Measurements from ENCODE around the gene OSBPL10.

OSBPL10 gene

GRCh38 chr3:31958701-31959152 lies 22.3 kb downstream of the OSBPL10 start:
- DNase-seq: no peak

DNA sequence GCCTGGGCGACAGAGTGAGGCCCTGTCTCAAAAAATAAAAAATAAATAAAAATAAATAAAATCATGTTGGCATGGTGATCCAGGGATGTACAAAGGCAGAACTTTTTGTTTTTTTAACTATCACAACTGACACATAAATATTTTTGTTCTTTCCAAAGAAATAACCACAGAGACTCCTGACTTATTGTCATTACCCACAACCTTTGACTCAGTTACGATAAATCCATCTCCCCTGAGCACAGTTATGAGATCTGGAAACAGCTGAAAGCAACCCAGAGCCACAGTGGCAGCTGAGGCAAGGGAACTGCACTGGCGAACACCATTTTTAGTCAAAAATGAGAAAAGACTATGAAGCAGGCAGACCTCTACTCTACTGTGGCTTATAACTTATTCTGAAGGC lies 24.0 kb downstream of the OSBPL10 start:
- no peak for DNase-seq

DNA sequence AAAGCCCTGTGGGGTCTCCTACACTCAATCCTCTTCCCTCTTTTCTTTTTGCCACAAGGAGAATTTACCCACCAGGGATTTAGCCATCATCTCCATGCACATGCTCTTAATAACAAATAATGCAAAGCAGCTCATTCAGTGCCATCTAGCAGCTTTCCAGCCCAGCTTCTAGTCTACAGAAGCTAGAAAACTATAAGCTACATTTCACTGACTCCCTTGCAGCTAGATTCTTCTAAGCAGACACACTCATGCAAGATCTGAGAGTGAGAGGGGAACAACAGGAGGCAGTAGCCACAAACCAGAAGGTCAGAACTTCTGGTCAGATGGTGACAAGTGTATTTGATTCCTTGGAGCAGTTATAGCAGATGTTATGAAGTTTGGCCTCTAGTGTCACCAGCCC lies 25.5 kb downstream of the OSBPL10 start:
- no peak for DNase-seq

DNA sequence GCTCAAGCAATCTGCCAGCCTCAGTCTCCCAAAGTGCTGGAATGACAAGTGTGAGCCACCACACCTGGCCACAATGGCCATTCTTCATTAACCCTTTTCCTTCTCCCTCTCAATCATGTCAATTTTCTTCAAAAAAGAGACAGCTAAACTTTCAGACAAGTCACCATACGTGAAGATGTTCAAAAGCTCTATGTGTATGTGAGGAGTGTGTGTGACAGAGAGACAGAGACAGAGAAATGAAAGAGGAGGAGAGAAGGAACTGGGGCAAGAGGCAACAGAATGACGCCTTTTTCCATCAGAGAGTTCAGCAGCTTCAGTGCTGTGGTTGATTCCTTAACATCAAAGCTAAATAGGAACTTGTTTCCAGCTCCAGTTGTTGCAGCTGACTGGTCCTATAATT lies 27.4 kb downstream of the OSBPL10 start:
- no peak for DNase-seq

- no peak for DNase-seq
Measured at GRCh38 chr3:31953091-31953490, 28.0 kb downstream of the OSBPL10 start.

DNA sequence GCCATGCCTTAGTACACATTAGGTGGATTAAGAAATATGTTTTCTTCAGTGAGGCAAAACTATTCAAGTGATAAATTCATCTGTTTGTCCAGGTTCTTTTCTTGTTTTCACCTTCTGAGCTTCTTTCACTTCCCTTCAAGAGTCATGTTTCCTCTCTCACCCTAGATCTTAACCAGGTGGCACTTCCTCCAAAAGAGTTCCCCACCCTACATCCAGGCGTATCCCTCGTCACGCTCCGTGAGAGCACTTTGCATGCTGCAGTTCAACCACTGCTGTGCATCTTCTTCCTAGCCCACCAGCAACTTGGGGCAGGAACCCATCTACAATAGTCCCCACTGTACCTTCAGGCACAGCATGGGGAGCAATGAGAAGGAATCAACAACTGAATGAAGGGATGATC lies 28.9 kb downstream of the OSBPL10 start:
- no peak for DNase-seq

DNA sequence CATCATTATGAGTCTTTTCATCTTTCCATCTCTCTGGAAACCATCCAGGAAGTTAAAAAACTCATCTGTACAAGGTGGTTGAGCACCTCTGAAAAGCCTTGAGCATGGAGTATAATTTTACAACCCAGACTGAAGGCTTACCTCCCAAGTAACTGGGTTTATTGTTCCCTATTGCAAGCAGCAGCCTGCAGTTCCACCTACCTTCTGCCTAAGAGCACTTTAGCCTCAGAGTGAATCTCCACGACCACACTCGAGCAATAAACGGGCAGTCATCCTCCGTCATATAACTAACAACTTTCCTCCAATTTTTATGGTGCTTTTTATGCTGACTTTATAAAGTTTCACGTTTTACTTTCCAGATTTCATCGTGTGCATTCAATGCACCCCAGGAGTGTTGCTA lies 32.8 kb downstream of the OSBPL10 start:
- DNase-seq: no peak

GRCh38 chr3:31947671-31948091 lies 33.4 kb downstream of the OSBPL10 start:
- no peak for DNase-seq

DNA sequence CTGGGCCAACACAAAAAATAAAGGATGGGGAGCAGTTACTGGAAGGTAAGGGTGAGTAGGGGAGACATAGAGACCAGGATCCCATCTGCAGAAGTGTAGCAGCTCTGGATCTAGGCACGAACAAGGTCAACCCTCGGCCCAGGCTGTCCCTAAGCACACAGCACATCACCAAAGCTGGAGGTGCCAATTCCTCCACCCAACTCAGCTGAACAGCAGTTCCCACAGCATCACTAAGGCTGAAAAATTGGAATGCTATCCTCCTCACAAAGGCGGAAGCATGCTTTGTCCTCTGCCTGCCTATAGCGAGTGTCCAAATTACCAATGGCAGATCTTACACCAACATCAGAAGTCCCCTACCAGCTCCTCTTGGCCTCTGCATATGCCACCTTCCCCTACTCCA lies 33.9 kb downstream of the OSBPL10 start:
- DNase-seq: no peak

DNA sequence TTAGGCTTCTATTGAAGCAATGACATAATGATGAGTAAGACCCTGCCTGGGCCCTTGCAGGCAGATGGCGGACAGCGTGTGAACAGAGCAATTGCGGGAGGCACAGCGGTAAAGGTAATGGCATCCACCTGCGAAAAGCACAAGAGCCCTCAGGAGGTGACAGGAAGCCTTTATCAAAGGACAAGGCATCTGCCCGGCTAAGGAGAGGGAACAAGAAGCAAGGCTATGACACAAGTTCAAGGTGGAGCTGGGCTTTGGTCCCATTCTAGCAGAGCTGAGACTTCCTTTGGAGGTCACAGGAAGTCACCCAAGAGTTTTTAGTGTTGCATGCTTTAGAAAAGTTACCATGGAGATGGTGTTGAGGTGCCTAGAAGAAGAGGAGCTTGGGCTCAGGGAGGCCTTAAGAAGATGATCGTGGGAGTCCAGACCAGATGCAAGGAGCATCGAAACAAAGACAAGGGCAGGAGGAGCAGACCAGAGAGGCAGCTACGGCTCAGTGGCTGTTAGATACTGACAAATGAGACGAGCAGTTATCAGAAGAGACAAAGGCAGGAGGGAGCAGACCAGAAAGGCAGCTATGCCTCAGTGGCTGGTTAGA lies 34.5 kb downstream of the OSBPL10 start:
- DNase-seq: no peak

DNA sequence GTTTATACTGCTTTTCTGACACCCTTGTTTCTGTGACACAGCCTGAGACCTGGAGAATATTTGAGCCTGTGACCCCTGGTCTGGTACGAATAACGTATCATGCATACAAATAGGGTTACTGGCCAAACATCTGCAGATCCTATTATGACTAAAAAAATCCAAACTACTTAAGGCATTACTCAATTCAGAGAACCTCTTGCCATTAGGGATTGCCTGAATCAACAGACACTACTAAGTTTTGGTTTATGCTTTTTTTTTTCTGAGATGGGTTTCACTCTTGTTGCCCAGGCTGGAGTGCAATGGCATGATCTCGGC lies 35.4 kb downstream of the OSBPL10 start:
- no peak for DNase-seq

- DNase-seq: no peak
Measured at GRCh38 chr3:31943041-31943440, 38.0 kb downstream of the OSBPL10 start.

DNA sequence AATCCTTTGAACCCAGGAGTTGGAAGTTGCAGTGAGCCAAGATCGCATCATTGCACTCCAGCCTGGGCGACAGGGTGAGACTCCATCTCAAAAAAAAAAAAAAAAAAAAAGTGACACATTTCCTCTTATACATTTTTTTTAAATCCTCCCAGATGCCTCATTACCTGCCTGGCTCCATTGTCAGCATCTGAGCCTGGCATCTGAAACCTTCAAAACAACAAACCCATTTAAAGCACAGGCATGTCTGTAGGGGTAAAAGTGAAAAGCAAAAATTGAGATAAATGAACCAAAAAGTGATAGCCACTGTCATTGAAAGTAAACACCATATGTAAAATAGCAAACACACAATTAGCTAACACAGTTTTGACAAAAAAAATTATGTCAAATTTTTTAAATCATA lies 38.6 kb downstream of the OSBPL10 start:
- no peak for DNase-seq

DNA sequence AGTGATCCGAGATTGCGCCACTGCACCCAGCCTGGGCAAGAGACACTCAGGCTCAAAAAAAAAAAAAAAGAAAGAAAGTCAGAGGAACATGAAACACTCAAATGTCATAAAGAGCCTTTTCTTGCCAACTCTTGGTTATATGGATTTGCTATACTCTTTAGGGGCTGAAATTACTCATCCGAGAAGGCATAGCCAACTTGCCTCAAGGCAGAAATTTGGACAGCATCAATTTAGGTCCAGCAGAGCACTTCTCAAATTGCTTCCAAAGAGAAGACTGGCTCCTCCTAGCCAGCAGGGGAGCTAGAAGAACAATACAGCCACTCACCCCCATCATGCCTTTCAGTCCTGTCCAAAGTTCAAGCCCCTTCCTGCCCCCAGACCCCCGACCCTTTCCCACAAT lies 43.8 kb downstream of the OSBPL10 start:
- no peak for DNase-seq

DNA sequence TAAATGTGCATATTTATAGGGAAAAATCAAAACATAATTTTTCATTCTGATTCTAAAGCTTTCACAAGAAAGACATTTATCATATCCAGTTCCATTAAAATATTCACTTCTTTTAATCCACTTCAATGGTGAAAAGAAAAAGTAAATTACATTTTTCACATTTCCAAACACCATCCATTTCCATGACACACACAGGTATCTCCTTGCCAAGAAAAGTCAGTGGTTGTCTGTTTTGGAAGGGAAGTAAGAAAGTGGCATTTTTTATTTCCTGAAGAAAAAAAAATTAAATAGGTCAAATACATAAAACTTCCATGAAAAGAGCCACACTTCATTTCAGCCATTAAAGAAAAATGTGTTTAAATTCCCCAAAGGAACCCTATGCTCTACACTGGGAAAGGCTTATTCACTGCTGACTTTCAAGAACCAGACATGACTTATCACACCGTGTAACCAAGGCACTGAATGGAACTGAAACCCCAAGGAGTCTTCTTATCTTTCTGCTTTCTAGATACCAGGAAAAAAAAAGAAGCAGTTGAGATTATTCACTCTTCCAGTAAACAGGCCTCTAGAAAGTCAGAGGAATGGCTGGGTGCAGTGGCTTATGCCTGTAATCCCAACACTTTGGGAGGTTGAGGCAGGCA lies 44.5 kb downstream of the OSBPL10 start:
- DNase-seq: no peak

GRCh38 chr3:31934866-31935265 lies 46.2 kb downstream of the OSBPL10 start:
- no peak for DNase-seq

GRCh38 chr3:31934018-31934417 lies 47.0 kb downstream of the OSBPL10 start:
- no peak for DNase-seq

DNA sequence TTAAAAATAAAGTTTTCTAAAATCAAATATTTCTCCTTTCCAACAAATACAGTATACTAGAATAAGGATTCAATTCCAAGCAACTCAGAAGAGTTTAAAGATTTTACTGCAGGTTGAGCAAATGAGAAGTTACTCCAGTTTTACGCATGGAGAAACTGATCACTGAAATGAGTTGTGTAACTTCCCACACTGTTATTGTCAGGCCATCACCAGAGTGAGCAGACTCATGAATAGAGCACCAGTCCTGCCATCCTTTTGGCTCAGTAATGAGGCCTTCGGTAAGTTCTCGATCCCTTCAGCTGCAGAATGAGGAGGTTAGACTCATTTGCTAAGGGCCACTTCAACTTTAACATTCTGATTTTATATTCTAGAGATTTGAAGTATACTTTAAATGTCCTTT lies 48.1 kb downstream of the OSBPL10 start:
- DNase-seq: no peak

- DNase-seq: no peak
Measured at GRCh38 chr3:31929826-31930502, 51.1 kb downstream of the OSBPL10 start.

DNA sequence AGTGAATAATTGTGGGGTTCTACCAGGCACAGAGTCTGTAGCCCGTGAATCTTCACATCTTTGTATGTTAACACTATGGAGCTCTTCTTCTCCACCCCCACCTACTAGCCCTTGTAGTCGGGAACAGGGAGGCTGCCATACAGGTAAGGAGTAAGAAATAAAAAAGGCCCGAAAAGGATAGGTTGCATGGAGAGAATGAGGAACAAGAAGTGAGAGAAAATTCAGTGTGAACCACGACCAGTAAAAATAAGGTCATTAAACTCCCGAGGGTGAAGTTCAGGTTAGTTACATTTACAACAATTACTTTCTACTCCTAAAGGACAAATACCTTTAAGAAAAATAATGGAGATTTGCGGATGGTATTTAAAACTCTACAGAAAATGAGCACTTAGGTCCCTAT lies 53.3 kb downstream of the OSBPL10 start:
- no peak for DNase-seq

DNA sequence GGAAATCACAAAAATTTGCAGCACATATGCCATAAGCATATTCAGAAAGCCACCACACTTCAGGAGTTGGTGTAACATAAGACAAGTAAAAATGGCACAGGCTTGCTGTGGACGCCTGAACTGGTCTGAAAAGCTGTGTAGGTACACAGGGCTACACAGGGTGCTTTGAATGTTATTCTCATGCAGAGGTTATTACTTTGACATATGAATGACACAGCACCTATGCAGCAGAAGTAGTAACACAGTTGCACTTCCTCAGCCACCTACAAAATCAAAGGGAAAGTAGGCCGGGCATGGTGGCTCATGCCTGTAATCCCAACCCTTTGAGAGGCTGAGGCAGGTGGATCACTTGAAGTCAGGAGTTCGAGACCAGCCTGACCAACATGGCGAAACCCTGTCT lies 54.5 kb downstream of the OSBPL10 start:
- DNase-seq: no peak

DNA sequence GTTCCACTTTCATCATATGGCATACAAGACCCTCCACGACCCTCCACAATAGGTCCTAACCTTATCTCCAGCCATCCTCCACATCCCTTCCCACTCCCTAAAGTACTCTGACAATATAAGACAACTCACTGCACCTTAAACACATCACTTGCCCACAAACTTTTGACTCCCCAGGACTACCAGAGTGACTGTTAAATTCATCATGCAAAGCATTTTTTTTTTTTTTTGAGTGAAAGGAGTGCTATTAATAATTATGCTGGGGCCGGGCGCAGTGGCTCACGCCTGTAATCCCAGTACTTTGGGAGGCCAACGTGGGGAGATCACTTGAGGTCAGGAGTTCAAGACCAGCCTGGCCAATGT lies 55.8 kb downstream of the OSBPL10 start:
- no peak for DNase-seq

GRCh38 chr3:31924610-31925270 lies 56.3 kb downstream of the OSBPL10 start:
- no peak for DNase-seq

DNA sequence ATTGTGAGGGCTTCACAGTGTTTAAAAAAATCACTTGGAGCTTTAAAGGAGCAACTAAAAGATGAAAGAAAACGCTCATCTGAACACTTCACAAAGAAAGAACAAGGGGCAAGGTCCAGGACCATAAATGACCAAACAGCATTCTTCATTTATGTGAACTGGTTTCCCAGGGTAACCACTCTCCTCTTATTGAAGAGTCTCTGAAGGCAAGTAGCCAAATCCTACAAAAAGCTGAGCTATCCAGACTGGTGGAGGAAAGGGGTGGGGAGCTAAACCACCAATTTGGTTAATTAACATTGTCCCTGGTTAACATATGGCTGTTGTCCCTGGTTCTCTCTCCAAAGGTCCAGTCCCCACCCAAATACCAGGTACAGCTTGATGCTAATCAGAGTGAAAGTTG lies 58.1 kb downstream of the OSBPL10 start:
- DNase-seq: no peak
